NCI-H69 (cell line): ENCODE data around the gene GPR55.

ENCODE experiments used
- DNase-seq: peaks from one replicate; lab custom pipeline; 2025; lab: John Stamatoyannopoulos, UW

Gene GPR55

GRCh38 chr2:230934231-230935129, 9.4 kb upstream of the GPR55 start:
- DNase-seq: no peak

GRCh38 chr2:230933521-230934180, 8.6 kb upstream of the GPR55 start:
- no peak for DNase-seq

- DNase-seq: no peak
Observed at GRCh38 chr2:230932556-230933511, 7.8 kb upstream of the GPR55 start.

GRCh38 chr2:230931556-230932231, 6.7 kb upstream of the GPR55 start:
- no peak for DNase-seq

GRCh38 chr2:230930928-230931555, 6.0 kb upstream of the GPR55 start:
- DNase-seq: no peak

GRCh38 chr2:230930149-230930780, 5.2 kb upstream of the GPR55 start:
- DNase-seq: no peak

GRCh38 chr2:230929381-230930148, 4.5 kb upstream of the GPR55 start:
- no peak for DNase-seq

GRCh38 chr2:230928701-230929380, 3.8 kb upstream of the GPR55 start:
- DNase-seq: no peak

GRCh38 chr2:230927711-230928341, 2.8 kb upstream of the GPR55 start:
- DNase-seq: no peak

GRCh38 chr2:230925879-230926765, 1.1 kb upstream of the GPR55 start:
- no peak for DNase-seq

GRCh38 chr2:230925443-230925878, 419 bp upstream of the GPR55 start:
- DNase-seq: no peak

GRCh38 chr2:230924092-230924469, 961 bp downstream of the GPR55 start:
- no peak for DNase-seq

GRCh38 chr2:230922951-230923717, 1.9 kb downstream of the GPR55 start:
- DNase-seq: no peak

GRCh38 chr2:230921806-230922595, 3.0 kb downstream of the GPR55 start:
- no peak for DNase-seq

GRCh38 chr2:230920167-230920566, 4.9 kb downstream of the GPR55 start:
- no peak for DNase-seq

- DNase-seq: no peak
Observed at GRCh38 chr2:230919681-230920080, 5.4 kb downstream of the GPR55 start.
